T-helper 2 cell treated with Interferon-gamma antibody and Interleukin-4, amounts not matched to agents 5 μg/mL and 100 μg/mL, for 36 hours (primary cell): ENCODE data around the gene EPAS1.

Experiments
- DNase-seq: peaks from one replicate; pipeline ENCODE4 v3.0.0; 2021; ENCODE audit warnings: low spot score
- H3K27ac Mint-ChIP-seq: one replicate; pipeline ENCODE4 v1.8.0; 2021; ENCODE audit warnings: mild to moderate bottlenecking, mixed read lengths
- H3K27me3 Mint-ChIP-seq: one replicate; pipeline ENCODE4 v1.8.0; 2021; ENCODE audit warnings: low read depth, mixed read lengths
- H3K36me3 Mint-ChIP-seq: one replicate; pipeline ENCODE4 v1.8.0; 2021; ENCODE audit warnings: low read depth, mixed read lengths
- H3K4me1 Mint-ChIP-seq: one replicate; pipeline ENCODE4 v1.8.0; 2021; ENCODE audit warnings: low read depth, mixed read lengths
- H3K4me3 Mint-ChIP-seq: one replicate; pipeline ENCODE4 v1.8.0; 2022; ENCODE audit warnings: mild to moderate bottlenecking, moderate library complexity, mixed read lengths
- H3K9me3 Mint-ChIP-seq: one replicate; pipeline ENCODE4 v1.8.0; 2021; ENCODE audit warnings: mixed read lengths

The EPAS1 gene

GRCh38 chr2:46281939-46282338, 15.3 kb upstream of the EPAS1 start:
- H3K4me1 Mint-ChIP-seq = peaks cover 4% of the 10 kb centered on the region
- H3K4me3 Mint-ChIP-seq = no peak overlapping the region
- peaks cover 44% of the 10 kb centered on the region for H3K27me3 Mint-ChIP-seq
- DNase-seq = no peak
- no peaks in the 10 kb centered on the region for H3K9me3 Mint-ChIP-seq
- no peaks in the 10 kb centered on the region for H3K36me3 Mint-ChIP-seq
- no peak overlapping the region for H3K27ac Mint-ChIP-seq

- Mint-ChIP-seq H3K27me3 (peaks cover 36% of the 10 kb centered on the region), H3K4me1 (no peaks in the 10 kb centered on the region), H3K36me3 (no peaks in the 10 kb centered on the region), H3K9me3 (no peaks in the 10 kb centered on the region), H3K27ac (no peak overlapping the region), H3K4me3 (no peak overlapping the region)
- DNase-seq = no peak
Measured at GRCh38 chr2:46283693-46284092, 13.5 kb upstream of the EPAS1 start.

GRCh38 chr2:46284260-46284659, 12.9 kb upstream of the EPAS1 start:
- no peak overlapping the region for H3K4me3 Mint-ChIP-seq
- no peak for DNase-seq
- no peak overlapping the region for H3K27ac Mint-ChIP-seq
- H3K4me1 Mint-ChIP-seq = no peaks in the 10 kb centered on the region
- peaks cover 35% of the 10 kb centered on the region for H3K27me3 Mint-ChIP-seq
- no peaks in the 10 kb centered on the region for H3K9me3 Mint-ChIP-seq
- no peaks in the 10 kb centered on the region for H3K36me3 Mint-ChIP-seq

DNA sequence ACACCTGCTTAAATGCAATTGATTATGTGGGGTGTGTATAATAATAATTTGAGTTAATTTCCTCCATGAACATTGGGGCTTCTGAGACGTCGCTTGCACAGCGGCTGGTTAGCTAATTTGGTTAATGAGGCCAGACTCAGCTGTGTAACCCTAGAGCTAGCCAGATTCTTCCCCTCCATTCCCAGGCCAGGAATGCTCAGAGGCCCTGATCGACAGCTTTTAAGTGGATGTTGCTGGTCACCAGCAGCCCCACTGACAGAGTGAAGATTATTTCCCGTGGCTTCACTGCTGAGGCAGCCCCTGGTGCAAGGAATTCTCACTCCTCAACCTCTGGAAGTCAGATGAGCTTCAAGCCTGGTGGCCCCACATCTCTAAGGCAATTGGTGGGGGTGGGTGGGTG, 12.4 kb upstream of the EPAS1 start:
- H3K9me3 Mint-ChIP-seq = no peaks in the 10 kb centered on the region
- peaks cover 34% of the 10 kb centered on the region for H3K27me3 Mint-ChIP-seq
- no peaks in the 10 kb centered on the region for H3K36me3 Mint-ChIP-seq
- no peak overlapping the region for H3K27ac Mint-ChIP-seq
- H3K4me3 Mint-ChIP-seq = no peak overlapping the region
- H3K4me1 Mint-ChIP-seq = no peaks in the 10 kb centered on the region
- DNase-seq = no peak

DNA sequence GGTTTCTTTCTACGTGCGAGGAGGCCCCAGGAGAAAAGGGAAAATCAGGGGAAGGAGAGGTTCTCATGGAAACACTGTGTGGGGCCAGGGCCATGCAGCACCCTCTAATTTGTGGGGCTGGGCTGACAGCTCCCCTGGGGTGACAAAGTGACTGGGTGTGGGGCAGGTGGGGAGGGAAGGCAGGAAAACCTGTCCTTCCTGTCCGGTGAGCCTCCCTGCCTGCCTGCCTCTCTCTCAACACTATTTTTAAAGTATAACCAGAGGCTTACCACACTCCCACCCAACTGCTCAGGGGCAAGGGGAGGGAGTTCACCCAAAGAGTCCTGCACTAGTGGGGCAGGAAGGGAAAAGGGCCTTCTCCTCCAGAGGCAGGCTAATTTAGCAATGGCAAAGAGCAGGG, 10.5 kb upstream of the EPAS1 start:
- Mint-ChIP-seq H3K27ac (no peak overlapping the region), H3K36me3 (no peaks in the 10 kb centered on the region), H3K9me3 (no peaks in the 10 kb centered on the region), H3K4me1 (no peaks in the 10 kb centered on the region), H3K27me3 (peaks cover 45% of the 10 kb centered on the region), H3K4me3 (no peak overlapping the region)
- DNase-seq = no peak

DNA sequence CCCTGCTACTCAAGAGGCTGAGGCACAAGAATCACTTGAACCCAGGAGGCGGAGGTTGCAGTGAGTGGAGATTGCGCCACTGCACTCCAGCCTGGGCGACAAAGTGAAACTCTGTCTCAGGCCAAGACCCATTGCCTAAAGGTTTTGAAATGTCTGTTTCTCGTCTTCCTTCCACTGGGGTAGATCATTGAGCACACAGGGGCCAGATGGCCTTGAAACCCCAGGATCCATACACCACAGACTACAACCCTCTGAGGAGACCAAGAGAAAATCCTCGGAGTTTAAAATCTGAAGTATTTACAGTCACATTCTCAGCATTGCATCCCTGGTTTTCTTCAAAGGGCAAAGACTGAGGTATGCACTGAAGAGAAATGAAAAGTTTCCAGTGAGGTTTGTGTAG, 7.1 kb upstream of the EPAS1 start:
- no peaks in the 10 kb centered on the region for H3K9me3 Mint-ChIP-seq
- H3K27ac Mint-ChIP-seq = no peak overlapping the region
- no peak for DNase-seq
- H3K4me3 Mint-ChIP-seq = no peak overlapping the region
- H3K4me1 Mint-ChIP-seq = peaks cover 3% of the 10 kb centered on the region
- H3K36me3 Mint-ChIP-seq = no peaks in the 10 kb centered on the region
- H3K27me3 Mint-ChIP-seq = peaks cover 50% of the 10 kb centered on the region

- Mint-ChIP-seq H3K4me3 (no peak overlapping the region), H3K4me1 (peaks cover 16% of the 10 kb centered on the region), H3K27me3 (peaks cover 65% of the 10 kb centered on the region), H3K36me3 (no peaks in the 10 kb centered on the region), H3K9me3 (no peaks in the 10 kb centered on the region), H3K27ac (no peak overlapping the region)
- DNase-seq = no peak
Measured at GRCh38 chr2:46293466-46293865, 3.7 kb upstream of the EPAS1 start.

DNA sequence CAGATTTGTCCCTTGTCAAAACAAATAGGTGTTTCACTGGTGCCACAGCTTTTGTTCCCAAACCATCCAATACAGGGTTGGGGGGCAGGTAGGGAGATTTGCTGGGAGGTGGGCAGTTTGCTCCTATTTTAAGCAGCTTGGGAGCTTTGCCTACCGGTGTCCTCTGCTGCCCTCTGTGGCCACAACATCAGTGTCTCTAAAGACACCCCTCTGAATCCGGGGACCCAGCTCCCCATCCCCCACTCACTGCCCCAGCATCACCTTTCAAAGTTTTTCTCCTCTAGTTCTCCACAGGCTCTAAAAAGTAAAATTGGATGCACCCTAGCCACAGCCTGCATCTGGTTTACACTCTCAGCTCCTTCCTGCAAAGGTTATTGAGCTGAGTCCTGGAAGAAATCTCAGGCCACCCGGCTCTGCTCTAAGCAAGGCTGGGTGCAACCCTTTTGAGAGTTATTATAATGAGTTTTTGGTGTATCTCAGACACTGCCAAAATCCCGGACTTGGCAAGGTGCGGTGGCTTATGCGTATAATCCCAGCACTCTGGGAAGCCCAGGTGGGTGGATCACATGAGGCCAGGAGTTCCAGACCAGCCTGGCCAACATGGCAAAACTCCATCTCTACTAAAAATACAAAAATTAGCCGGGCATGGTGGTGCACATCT, 2.9 kb upstream of the EPAS1 start:
- Mint-ChIP-seq H3K27me3 (peaks cover 67% of the 10 kb centered on the region), H3K36me3 (peaks cover 2% of the 10 kb centered on the region), H3K9me3 (no peaks in the 10 kb centered on the region), H3K27ac (no peak overlapping the region), H3K4me3 (no peak overlapping the region), H3K4me1 (peaks cover 20% of the 10 kb centered on the region)
- DNase-seq = peak; percentile 20

DNA sequence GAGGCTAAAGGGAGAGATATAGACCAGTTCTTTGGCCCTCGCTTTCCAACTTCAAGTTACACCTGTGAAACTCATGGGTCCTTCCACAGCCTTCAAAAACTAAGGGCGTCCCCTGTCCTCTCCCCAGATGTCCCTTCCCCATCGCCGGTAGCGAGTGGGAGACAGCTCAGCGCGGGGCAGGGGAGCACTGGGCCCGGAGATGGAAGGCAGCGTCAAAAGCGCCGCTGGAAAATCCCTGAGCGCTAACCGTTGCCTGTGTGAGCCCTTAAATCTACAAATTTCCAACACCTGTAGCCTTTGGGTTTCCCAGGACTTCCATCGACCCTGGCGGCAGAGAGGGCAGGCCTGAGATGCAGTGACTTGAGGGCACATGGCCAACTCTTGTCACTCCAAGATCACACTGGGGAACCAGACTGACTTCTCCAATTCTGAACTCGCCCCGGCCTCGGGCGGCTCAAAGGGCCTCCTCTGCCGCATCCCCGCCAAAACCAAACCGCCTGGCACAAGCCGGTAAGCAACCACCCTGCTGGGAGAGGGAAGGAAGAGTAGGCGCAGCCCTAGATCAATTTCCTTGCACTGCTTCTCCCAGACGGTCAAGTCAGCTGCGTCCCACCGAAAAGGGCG, 879 bp upstream of the EPAS1 start:
- Mint-ChIP-seq H3K4me1 (peaks cover 29% of the 10 kb centered on the region), H3K27me3 (peaks cover 76% of the 10 kb centered on the region), H3K4me3 (peak overlapping the region; percentile 68), H3K36me3 (peaks cover 5% of the 10 kb centered on the region), H3K9me3 (no peaks in the 10 kb centered on the region), H3K27ac (no peak overlapping the region)
- peak; percentile 12 for DNase-seq

GRCh38 chr2:46297546-46298271, 502 bp downstream of the EPAS1 start:
- Mint-ChIP-seq H3K27me3 (peaks cover 81% of the 10 kb centered on the region), H3K4me1 (peaks cover 33% of the 10 kb centered on the region), H3K27ac (peak overlapping the region; percentile 83), H3K36me3 (peaks cover 5% of the 10 kb centered on the region), H3K9me3 (no peaks in the 10 kb centered on the region), H3K4me3 (peak overlapping the region; percentile 92)
- peak; percentile 67 for DNase-seq

DNA sequence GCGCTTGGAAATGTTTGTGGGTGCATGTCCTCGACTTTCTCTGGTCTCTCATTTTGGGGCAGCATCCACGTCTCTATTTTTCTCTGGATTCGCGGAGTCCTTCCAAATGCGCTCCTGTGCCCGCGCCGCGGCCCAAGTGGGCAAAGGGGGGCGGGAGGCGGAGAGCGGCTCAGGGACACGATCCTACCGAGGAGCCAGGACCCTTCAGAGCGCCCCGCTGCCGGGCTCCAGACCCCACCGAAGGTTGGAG, 990 bp downstream of the EPAS1 start:
- H3K27me3 Mint-ChIP-seq = peaks cover 80% of the 10 kb centered on the region
- H3K4me1 Mint-ChIP-seq = peaks cover 35% of the 10 kb centered on the region
- peaks cover 5% of the 10 kb centered on the region for H3K36me3 Mint-ChIP-seq
- peak overlapping the region; percentile 92 for H3K4me3 Mint-ChIP-seq
- H3K27ac Mint-ChIP-seq = peak overlapping the region; percentile 52
- DNase-seq = no peak
- H3K9me3 Mint-ChIP-seq = no peaks in the 10 kb centered on the region

DNA sequence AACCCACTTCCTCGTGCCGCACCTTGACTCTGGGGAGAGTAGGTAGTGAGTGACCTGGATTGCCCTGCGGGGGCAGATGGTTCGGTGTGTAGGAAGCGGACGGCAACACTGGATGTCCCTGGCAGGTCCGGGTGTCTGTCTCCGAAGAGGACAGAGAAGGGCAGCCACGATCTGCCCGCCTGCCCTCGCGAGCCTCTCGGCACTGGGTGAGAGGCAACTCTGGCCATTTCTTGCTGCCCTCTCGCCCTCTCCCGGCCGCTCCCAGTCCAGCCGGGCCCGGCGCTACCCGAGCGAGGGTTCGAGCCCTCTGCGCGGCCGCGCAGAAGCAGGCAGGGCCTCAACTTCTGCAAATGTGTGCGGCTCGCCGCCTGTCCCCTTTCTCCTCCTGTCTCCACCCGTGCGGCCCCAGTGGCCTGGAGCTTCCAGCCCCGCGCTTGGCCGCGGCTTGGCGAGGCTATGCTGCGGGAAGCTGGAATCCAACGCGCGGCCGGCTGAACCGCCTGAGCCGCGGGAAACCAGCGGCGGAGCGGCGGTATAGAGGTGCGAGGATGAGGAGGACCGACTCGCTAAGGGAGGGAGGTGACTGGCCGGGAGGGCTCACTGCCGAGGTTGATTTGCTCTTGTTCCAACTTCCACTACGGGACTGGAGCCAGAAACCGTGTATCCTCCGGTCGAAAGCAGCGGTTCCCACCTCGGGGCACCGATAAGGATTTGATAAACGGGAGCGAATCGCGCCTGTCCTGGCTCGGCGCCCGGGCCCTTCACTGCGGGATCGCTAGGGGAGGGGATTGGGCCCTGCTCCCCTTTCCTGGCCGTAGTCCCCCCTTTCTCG, 1.5 kb downstream of the EPAS1 start:
- H3K4me3 Mint-ChIP-seq = peak overlapping the region; percentile 92
- peak overlapping the region; percentile 52 for H3K27ac Mint-ChIP-seq
- peaks cover 39% of the 10 kb centered on the region for H3K4me1 Mint-ChIP-seq
- H3K27me3 Mint-ChIP-seq = peaks cover 78% of the 10 kb centered on the region
- peaks cover 5% of the 10 kb centered on the region for H3K36me3 Mint-ChIP-seq
- no peaks in the 10 kb centered on the region for H3K9me3 Mint-ChIP-seq
- peak; percentile 20 for DNase-seq

DNA sequence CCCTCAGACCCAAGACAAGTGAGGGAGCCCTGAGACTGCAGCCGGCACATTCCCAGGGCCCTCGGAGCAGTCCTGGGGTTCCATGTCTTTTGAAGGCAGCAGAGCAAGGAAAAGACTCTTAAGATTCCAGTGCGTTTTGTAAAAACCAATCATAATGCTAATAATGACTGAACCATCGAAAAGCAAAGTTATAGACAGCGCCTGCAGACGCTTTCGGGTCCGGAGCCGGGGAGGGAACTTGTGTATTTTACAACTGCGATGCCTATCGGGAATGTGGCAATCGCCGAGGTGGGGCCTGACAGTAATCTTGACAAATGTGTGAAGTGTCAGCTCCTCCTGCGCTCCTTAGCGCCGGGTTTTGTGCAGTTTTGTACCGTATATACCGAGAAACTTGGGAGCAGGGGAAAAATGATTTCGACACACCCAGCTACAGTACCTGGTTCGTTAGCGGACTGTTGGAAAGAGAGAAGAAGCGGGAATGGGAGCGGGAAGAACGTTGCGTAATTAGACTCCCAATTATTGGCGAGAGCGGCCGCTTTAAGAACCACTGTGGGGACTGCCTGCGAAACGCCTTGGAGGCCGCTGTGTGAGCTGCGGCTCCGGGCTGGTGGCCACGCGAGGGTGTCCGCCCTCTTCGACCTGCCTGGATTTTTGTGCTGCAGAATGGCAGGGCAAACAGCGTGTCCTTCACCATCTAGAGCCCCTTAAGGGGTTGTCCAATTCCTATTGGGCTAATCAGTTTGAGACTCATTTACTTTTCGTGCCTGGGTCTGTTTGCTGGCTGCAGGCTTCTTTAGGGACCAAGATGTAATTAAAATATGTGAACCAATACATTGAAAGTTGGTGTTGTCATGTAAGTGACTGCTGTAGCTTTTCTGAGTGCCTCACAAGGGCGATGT, 2.4 kb downstream of the EPAS1 start:
- Mint-ChIP-seq H3K4me3 (peak overlapping the region; percentile 80), H3K27me3 (peaks cover 73% of the 10 kb centered on the region), H3K27ac (no peak overlapping the region), H3K9me3 (no peaks in the 10 kb centered on the region), H3K36me3 (peaks cover 5% of the 10 kb centered on the region), H3K4me1 (peaks cover 44% of the 10 kb centered on the region)
- DNase-seq = no peak
